ENCODE measurements around the gene WWOX.

- TF ChIP-seq ZNF274 (IDR thresholded peaks at IDR 0.05; ENCODE audit: low read depth, low read length) (no peak), YY1 (IDR thresholded peaks at IDR 0.05; ENCODE audit: insufficient read depth, insufficient read length) (no peak), SUZ12 (IDR thresholded peaks at IDR 0.05; ENCODE audit: extremely low read depth, insufficient read depth, insufficient read length) (no peak)
These were observed 315.6 kb downstream of the WWOX start for GRCh38 chr16:78415013-78415412.

All from NT2/D1 (cell line).